OCI-LY3 (cell line): Measurements from ENCODE around the gene CYP26B1.

Experiments
- CTCF ChIP-seq: fragments of 200-600, 300-600 bp; sonication (generic); IDR thresholded peaks from 2 replicates; pipeline ENCODE4 v1.5.1; 2014; ENCODE audit warnings: antibody characterized with exemption, low read length, low read depth
- EZH2phosphoT487 ChIP-seq: fragments of 200-600 bp; shearing (Covaris generic); IDR thresholded peaks from 2 replicates; pipeline ENCODE4 v1.6.1; 2018; ENCODE audit warnings: antibody characterized with exemption, mixed run types, low read depth

GRCh38 chr2:72140621-72140960 lies 7.1 kb downstream of the CYP26B1 start:
- TF ChIP-seq CTCF, result no peak
- TF ChIP-seq EZH2phosphoT487, result no peak
